AG10803 (cell line): Measurements from ENCODE around the gene CEP95.

Experiments
- DNase-seq: peaks from one replicate; pipeline ENCODE4 v3.0.0; 2010; ENCODE audit warnings: low read depth
- H3K4me3 ChIP-seq: 2 replicates; pipeline ENCODE4 v1.5.1; 2011; ENCODE audit warnings: mild to moderate bottlenecking, low read length, control low read depth
- TF ChIP-seq, protein P1 (sequence below): conservative IDR thresholded peaks from 2 replicates; pipeline ENCODE4 v1.5.1; 2011; ENCODE audit warnings: mild to moderate bottlenecking, low read length, control low read depth, inconsistent platforms

The CEP95 gene

DNA sequence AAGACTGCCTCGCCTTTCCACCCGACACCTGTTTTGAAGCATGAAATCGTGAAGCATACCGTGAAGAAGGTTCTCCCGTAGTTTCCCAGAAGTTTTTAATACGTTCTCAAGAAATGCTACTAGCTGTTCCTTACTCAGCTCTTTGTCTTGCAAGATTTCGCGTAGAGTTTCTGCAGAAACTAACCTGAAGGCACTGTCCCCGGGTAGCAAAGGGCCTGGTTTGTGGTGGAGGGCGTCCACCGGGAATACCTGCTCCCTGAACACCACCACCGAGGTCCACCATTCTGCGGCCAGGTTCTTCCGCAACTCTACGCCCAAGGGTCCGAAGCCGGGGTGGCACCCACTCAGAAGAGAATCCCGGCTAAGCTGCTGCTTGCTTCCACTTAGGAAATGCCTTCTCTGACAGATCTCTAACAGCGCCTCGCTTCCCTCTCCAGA is 10.4 kb upstream of the CEP95 start:
- TF ChIP-seq, protein P1, sequence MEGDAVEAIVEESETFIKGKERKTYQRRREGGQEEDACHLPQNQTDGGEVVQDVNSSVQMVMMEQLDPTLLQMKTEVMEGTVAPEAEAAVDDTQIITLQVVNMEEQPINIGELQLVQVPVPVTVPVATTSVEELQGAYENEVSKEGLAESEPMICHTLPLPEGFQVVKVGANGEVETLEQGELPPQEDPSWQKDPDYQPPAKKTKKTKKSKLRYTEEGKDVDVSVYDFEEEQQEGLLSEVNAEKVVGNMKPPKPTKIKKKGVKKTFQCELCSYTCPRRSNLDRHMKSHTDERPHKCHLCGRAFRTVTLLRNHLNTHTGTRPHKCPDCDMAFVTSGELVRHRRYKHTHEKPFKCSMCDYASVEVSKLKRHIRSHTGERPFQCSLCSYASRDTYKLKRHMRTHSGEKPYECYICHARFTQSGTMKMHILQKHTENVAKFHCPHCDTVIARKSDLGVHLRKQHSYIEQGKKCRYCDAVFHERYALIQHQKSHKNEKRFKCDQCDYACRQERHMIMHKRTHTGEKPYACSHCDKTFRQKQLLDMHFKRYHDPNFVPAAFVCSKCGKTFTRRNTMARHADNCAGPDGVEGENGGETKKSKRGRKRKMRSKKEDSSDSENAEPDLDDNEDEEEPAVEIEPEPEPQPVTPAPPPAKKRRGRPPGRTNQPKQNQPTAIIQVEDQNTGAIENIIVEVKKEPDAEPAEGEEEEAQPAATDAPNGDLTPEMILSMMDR: no peak
- peak overlapping the region; percentile 82 for H3K4me3 ChIP-seq
- no peak for DNase-seq

DNA sequence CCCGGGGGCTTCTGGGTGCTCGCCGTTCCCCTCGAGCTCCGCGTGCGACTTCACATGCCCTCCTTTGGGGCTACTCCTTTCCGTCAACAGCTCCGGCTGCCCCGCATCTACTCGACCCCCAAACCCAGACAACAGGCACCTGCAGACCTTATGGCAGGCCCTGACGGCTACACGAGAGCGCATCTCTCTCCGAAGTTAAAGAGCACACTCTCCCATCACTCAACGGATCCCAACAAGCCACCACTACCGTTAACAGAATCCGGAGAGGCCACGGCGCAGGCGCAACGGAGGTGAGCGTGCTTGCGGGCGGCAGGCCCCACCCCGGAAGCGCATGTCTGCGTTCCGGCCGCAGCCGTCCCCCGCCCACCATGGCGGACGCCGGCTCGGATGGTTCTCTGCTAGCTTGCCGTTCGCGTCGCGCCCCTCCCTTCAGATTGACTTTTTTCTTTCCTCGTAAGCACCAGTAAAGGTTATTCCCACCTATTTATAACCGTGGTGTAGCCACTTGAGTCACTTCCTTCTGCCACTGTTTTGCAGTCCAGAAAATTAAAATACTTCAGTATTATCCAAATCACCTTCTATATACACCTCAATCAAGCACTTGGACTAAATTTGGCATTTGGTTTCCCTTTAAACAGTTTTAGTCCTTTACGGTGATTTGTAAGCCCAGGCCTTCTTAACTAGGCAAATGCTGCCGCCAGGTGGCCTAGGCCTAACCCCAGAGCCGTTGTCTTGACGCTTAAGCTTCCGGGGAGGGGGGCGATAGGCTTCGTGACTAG is 9.8 kb upstream of the CEP95 start, which contains the start of gene POLG2:
POLG2 (minus strand) TSS at position 269 of the 779 bp plus-strand sequence; CDS start at position 183, 86 bp downstream.
- TF ChIP-seq, protein P1: peak; percentile 59
- peak; percentile 92 for DNase-seq

DNA sequence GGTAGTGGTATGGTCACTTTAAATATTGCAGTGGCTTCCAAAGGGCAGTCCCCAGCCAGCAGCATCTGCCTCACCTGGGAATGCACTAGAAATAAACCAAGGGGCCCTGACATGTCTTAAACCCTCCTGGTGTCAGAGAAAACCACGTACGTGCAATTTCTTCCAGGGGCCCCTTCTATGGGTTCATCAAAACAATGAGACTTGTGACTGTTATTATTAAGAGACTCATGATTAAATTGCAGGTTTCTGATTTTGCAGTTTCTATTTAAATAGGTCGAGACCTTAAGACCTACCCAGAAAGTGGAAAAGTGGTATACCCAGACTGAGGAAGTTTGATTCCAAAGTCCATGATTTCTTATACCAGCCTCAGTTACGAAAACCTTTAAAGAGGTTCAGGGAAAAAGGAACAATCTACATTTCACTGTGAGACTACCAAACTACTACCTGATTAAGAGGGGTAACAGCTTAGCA is 9.2 kb upstream of the CEP95 start:
- DNase-seq: no peak
- TF ChIP-seq, protein P1: no peak
- H3K4me3 ChIP-seq: peak overlapping the region; percentile 82

More for the DNA sequence above, 9.8 kb upstream of the CEP95 start, which contains the start of gene POLG2:
- peak within 1 kb of the TSS; percentile 82 for H3K4me3 ChIP-seq

DNA sequence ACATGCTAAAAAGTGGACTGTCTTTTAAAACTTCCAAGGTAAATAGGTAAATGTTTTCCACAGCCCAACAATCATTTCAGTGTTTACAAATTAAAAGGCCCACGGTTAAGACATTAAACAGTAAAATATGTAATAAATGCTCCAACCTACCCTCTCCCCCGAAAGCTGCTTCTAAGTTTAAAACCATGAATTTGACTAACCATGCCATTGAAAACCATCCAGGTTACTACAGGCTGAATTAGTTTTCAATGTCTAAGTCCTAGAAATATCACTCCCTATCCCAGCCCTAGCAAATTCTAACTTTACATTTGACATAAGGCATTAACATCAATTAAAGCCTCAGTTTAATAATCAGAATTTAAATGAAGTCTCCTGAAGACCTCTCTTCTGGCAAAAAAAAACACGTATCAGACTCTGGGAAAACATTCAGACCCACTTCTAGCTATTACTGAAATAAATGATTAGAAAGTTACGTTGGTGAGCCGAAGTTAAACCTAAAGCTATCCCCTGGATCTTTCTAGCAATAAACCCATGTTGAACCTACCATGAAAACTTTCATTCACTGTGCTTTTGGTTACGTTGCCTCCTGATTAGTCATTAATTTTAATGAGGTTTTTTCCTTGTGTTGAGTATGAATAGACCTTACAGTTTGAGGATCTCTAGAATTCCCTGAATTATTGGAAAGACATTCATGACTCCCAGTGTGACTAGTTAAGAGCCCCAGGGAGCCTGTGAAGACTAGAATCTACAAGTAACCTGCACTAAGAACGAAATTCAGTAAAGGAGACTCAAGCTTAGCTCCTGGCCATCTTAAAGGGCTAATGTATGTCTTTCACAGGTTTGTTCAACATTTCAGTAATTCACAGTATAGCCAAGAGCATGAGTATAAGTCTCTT is 8.2 kb upstream of the CEP95 start:
- TF ChIP-seq, protein P1: no peak
- no peak for DNase-seq
- H3K4me3 ChIP-seq: no peak overlapping the region

DNA sequence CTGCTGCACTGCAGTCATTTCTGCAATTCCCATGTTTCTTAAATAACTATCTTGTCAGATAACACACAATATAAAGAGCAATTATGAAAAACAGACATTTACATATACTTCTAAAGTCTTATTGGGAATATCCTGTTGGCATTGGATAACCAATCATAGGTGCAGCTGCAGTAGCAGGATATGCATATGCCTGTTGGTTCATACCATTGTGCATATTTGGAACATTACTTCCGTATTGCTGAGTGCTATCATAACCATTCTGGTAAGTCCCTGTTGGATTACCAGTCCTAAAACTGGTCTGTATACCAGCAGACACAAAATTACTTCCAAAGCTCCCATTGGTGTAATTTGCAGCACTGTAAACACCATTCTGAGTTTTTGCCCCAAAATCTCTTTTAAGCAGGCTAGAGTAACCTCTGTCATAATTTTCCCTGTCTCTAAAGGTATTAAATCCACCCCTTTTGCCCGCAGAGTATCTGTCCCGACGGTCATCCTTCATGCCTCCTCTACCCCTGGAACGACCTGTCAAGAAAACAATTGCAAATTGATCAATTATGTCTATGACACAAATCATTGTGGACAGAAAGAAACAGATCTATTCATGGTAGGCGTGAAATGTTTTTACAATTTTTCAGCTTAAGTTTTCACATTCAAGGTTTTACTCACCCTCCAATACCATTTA is 6.8 kb upstream of the CEP95 start:
- no peak overlapping the region for H3K4me3 ChIP-seq
- TF ChIP-seq, protein P1: no peak

DNA sequence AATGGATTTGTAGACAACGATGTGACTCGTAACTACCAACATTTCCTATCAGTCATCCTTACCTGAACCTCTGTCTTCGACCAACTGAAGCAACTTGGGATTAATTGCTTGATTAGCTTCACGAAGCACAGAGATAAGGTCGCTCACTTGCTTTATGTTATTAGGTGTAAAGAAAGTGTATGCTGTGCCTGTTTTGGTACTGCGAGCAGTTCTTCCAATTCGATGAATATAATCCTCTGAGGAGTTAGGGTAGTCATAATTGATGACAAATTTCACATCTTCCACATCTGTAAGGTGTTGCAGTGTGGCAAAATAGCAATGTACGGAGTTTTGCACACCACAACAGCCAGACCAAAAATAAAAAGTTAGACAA is 6.3 kb upstream of the CEP95 start:
- no peak overlapping the region for H3K4me3 ChIP-seq
- no peak for DNase-seq
- TF ChIP-seq, protein P1: no peak

More for the DNA sequence above, 6.8 kb upstream of the CEP95 start:
- peak; percentile 50 for DNase-seq
